Islet precursor cell (in vitro differentiated cells): ENCODE measurements around the gene TNFRSF12A.
"Not testable (repeated sequence)": the region's sequence is repeated elsewhere in the genome, so short reads cannot be mapped to it uniquely, and the experiment has no call there.

Source experiments
- DNase-seq: peaks from one replicate; pipeline ENCODE4 v3.0.0-alpha.2; 2018

TNFRSF12A gene

DNA sequence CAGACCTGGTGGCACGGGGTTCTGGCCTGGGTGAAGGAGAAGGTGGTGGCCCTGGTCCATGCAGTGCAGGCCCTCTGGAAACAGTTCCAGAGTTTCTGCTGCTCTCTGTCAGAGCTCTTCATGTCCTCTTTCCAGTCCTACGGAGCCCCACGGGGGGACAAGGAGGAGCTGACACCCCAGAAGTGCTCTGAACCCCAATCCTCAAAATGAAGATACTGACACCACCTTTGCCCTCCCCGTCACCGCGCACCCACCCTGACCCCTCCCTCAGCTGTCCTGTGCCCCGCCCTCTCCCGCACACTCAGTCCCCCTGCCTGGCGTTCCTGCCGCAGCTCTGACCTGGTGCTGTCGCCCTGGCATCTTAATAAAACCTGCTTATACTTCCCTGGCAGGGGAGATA is 49.0 kb downstream of the TNFRSF12A start:
- DNase-seq, result not testable (repeated sequence)

DNA sequence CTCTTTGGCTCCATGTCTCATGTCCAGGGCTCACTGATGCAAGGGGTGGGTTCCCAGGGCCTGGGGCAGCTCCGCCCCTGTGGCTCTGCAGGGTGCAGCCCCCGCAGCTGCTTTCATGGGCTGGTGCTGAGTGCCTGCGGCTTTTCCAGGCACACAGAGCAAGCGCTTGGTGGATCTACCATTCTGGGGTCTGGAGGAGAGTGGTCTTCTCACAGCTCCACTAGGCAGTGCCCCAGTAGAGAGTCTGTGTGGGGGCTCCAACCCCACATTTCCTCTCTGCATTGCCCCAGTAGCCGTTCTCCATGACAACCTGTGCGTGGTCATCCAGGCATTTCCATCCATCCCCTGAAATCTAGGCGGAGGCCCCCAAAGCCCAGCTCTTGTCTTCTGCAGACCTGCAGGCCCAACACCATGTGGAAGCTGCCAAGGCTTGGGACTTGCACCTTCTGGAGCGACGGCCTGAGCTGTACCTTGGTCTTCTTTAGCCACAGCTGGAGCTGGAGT is 50.5 kb downstream of the TNFRSF12A start:
- no peak for DNase-seq

DNA sequence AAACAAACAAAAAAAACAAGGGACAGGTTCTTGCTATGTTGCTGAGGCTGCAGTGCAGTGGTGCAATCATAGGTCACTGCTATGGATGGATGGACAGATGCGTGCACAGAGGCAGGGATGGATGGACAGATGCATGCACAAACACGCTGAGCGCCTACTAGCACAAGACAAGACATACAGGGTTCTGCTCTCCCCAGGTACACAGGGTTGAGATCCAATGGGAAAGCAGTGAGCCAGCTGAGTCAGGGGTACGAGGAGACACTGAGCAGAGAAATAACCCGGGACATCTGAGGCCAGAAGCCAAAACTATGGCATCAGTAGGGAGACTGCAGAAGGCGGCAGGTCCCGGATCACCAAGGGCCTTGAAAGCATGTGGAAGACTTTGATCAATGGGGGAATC is 51.5 kb downstream of the TNFRSF12A start:
- DNase-seq, result no peak
